Transverse colon (tissue), 4 donors: Measurements from ENCODE around the gene UNC5B. TPM values are rescaled to one million over a fixed set of nuclear protein-coding genes. Genes with fewer than 3 reads are reported as not detected.

ENCODE experiments used
- DNase-seq: peaks from one replicate; pipeline ENCODE4 v3.0.0-alpha.2; 2019
- H3K27ac ChIP-seq, 4 donors: fragments of 200-600 bp; sonication (generic); 2 replicates each; pipeline ENCODE4 v1.5.1; 2016 to 2018; ENCODE audit warnings: inconsistent platforms in 4 of 4
- H3K27me3 ChIP-seq: fragments of 200-600 bp; sonication (generic); 2 replicates; pipeline ENCODE4 v1.5.1; 2017; ENCODE audit warnings: inconsistent platforms
- H3K36me3 ChIP-seq, 4 donors: fragments of 200-600 bp; sonication (generic); 2 replicates each; pipeline ENCODE4 v1.5.1; 2017 to 2019; ENCODE audit warnings: inconsistent platforms in 4 of 4
- H3K4me1 ChIP-seq, 4 donors: fragments of 200-600 bp; sonication (generic); 2 replicates each; pipeline ENCODE4 v1.5.1; 2017 to 2020; ENCODE audit warnings: inconsistent platforms in 4 of 4
- H3K4me3 ChIP-seq, 4 donors: fragments of 200-600 bp; sonication (generic); 1 replicate in 1 of 4; 2 replicates in 3 of 4; pipeline versions ENCODE4 v1.5.1 to v1.6.1; 2017 to 2019; ENCODE audit warnings: inconsistent platforms in 4 of 4
- H3K9me3 ChIP-seq, 2 donors: fragments of 200-600 bp; sonication (generic); 2 replicates each; pipeline ENCODE4 v1.5.1; 2017 to 2019; ENCODE audit warnings: inconsistent platforms in 2 of 2
- EP300 ChIP-seq: sonication (generic); formaldehyde crosslinking; IDR thresholded peaks from one replicate; pipeline ENCODE4 v1.6.1; 2017; ENCODE audit warnings: antibody characterized with exemption, low read depth
- POLR2A ChIP-seq: fragments of 450-650 bp; IDR thresholded peaks from one replicate; pipeline ENCODE4 v1.6.1; 2016; ENCODE audit warnings: antibody characterized with exemption, mild to moderate bottlenecking, moderate library complexity
- POLR2AphosphoS5 ChIP-seq, 3 donors: sonication (generic); formaldehyde crosslinking; IDR thresholded peaks; one replicate each; pipeline ENCODE4 v1.6.1; 2016; ENCODE audit warnings: antibody characterized with exemption in 3 of 3
- WGBS, 2 donors: methylation state at CpG; one replicate each; pipeline ENCODE4 v1.1.5; 2018; ENCODE audit warnings: low coverage in 1 of 2; 5-methylcytosine and 5-hydroxymethylcytosine counted together
- in situ Hi-C, 4 donors: fragments of 200-750 bp; cut with MboI; loops; one replicate each; pipeline versions ENCODE4 v1.15.0 to v1.15.1; 2017; ENCODE audit warnings: low sequenced_read_pairs in 3 of 4, low pct_ligation_motif_present in 1 of 4, low pct_unique_long_range_greater_than_20kb in 1 of 4
- intact Hi-C: fragments of 100-400 bp; cut with DNase I; formaldehyde crosslinking; loops from one replicate; pipeline ENCODE4 v1.15.1; 2023; ENCODE audit warnings: low total_unique reads
- total RNA-seq, 4 donors: library from RNA; depleted of rRNA; stranded (reverse); fragments of >200 nt; gene quantifications; one replicate each; pipeline ENCODE4 v1.1.0, GENCODE V29; 2016
- TF ChIP-seq, protein P1 (sequence below), 5 experiments: fragments of 200-600 bp in 3 of 5; fragments of 450-650 bp in 2 of 5; sonication (generic) in 3 of 5; IDR thresholded peaks; 1 replicate in 2 of 5; 2 replicates in 3 of 5; pipeline ENCODE4 v1.5.1; 2016 to 2017; ENCODE audit warnings: antibody characterized with exemption in 5 of 5, inconsistent platforms in 3 of 5, mild to moderate bottlenecking in 2 of 5, moderate library complexity in 1 of 5

The UNC5B gene
- total RNA-seq, 4 donors from 2014 or later: 12.3 to 74.1 (median 41.2) TPM

DNA sequence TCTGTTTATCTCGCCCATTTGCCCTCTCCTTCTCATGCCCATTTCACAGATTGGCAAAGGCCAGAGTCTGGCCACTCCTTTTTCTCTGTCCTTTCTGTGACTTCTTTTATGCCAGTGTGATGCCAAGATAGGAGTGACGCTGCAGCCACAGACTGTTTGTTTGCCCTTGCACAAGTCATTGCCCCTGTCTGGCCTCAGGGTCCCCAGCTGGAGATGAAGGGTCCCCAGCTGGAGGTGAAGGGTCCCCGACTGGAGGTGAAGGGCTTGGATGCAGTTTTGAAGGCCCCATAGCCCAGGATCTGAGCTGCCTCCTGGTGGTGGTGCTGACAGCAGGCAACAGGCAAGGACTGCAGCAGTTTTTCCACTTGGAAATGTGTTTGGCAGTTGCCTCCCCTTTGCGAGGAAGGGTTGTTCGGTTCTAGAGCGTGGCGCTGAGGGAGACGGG, 55.9 kb downstream of the UNC5B start:
- Histone ChIP-seq H3K4me1 (peaks cover 10 to 24% (median 16%) of the 10 kb centered on the region in 4 donors), H3K9me3 (no peaks in the 10 kb centered on the region), H3K36me3 (no peaks in the 10 kb centered on the region), H3K27ac (no peak overlapping the region), H3K27me3 (no peaks in the 10 kb centered on the region), H3K4me3 (no peak overlapping the region)
- 63 to 76% methylated on average over 2 to 8 of the region's 8 CpGs for WGBS, 2 donors
- intact Hi-C loops: no loop called here
- in situ Hi-C loops: no loop called here
- no peak for DNase-seq
- TF ChIP-seq, protein P1, sequence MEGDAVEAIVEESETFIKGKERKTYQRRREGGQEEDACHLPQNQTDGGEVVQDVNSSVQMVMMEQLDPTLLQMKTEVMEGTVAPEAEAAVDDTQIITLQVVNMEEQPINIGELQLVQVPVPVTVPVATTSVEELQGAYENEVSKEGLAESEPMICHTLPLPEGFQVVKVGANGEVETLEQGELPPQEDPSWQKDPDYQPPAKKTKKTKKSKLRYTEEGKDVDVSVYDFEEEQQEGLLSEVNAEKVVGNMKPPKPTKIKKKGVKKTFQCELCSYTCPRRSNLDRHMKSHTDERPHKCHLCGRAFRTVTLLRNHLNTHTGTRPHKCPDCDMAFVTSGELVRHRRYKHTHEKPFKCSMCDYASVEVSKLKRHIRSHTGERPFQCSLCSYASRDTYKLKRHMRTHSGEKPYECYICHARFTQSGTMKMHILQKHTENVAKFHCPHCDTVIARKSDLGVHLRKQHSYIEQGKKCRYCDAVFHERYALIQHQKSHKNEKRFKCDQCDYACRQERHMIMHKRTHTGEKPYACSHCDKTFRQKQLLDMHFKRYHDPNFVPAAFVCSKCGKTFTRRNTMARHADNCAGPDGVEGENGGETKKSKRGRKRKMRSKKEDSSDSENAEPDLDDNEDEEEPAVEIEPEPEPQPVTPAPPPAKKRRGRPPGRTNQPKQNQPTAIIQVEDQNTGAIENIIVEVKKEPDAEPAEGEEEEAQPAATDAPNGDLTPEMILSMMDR (IDR thresholded peaks at IDR 0.05): peak; percentile 30 to 60 (median 38)
- no peak for TF ChIP-seq EP300
- no peak for TF ChIP-seq POLR2AphosphoS5 (IDR thresholded peaks at IDR 0.05)

DNA sequence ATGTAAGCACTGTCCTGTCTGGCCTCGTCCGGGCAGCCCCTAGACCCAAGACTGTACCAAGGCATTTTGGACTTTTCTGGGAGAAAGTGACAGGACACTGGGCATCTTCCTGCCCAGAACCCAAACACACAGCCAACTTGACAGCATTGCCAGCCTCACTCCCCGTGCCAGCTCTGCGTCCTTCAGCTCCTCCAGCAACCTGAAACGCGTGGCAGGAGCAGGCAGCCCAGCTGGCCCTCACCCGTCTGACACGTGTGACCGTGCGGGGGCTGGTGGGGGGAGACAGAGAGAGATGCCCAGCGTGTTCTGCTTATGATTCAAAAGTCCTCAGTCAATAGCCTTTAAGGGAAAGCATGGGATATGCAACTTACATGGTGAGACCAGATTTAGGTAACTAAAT, 56.4 kb downstream of the UNC5B start:
- intact Hi-C loops: no loop called here
- no peak overlapping the region for H3K27ac ChIP-seq
- H3K9me3 ChIP-seq: no peaks in the 10 kb centered on the region
- no peaks in the 10 kb centered on the region for H3K36me3 ChIP-seq
- H3K4me1 ChIP-seq: peaks cover 7 to 21% (median 15%) of the 10 kb centered on the region in 4 donors
- TF ChIP-seq POLR2AphosphoS5 (IDR thresholded peaks at IDR 0.05) (no peak), POLR2A (no peak), EP300 (no peak)
- TF ChIP-seq, protein P1 (IDR thresholded peaks at IDR 0.05): no peak
- H3K4me3 ChIP-seq: no peak overlapping the region
- in situ Hi-C loops: no loop called here
- no peaks in the 10 kb centered on the region for H3K27me3 ChIP-seq
- 66% methylated on average over 11 of the region's 11 CpGs; no CpG with 5 or more reads in 1 of the 2 donors for WGBS, 2 donors
- DNase-seq: no peak

DNA sequence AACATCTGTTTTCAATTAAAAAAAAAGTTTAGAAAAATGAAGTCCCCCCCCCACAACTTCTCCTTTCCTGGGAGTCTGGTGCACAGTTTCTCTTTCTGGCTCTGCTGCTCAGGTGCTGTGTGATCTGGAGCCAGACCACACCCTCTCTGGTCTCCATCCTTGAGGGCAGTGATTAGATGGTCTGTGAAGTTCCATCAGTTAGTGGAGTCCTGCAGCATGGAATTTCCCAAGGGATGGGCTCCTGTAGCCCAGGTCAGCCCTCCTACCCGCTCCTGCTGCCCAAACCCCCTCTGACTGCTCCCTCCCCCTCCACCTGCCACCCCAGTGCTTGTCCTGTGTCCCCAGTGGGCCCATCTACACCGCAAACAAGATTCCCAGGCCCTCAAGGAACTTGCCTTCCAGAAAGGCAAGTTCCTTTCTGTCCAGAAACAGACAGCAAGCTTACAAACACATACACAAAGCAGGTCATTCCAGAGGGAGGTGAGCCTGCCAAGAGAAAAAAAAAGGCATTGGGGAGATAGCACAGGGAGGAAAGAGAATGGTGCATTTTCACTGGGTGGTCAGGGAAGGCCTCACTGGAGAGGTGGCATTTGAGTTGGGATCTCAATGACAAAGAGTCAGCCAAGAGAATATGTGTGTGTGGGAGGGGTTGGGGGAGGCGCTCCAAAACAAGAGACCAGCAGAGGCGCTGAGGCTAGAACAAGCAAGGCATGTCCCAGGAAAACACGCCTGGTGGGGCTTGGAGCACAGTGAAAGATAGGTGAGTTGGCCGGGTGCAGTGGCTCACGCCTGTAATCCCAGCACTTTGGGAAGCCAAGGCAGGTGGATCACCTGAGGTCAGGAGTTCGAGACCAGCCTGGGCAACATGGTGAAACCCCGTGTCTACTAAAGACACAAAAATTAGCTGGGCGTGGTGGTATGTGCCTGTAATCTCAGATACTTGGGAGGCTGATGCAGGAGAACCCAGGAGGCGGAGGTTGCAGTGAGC, 57.2 kb downstream of the UNC5B start:
- H3K27ac ChIP-seq: peak overlapping the region in 1 of 4 donors; percentile 26
- in situ Hi-C loops (loop anchor here in 1 of 4 donors (10.0 kb wide), 1 partner anchor 345 kb away; no protein-coding TSS in a partner anchor), intact Hi-C loops (no loop called here)
- 58 to 74% methylated on average over 4 to 11 of the region's 11 CpGs for WGBS, 2 donors
- H3K36me3 ChIP-seq: no peaks in the 10 kb centered on the region
- no peak overlapping the region for H3K4me3 ChIP-seq
- H3K9me3 ChIP-seq: no peaks in the 10 kb centered on the region
- TF ChIP-seq POLR2A: no peak
- TF ChIP-seq EP300: no peak
- TF ChIP-seq, protein P1 (IDR thresholded peaks at IDR 0.05): no peak
- no peak for TF ChIP-seq POLR2AphosphoS5 (IDR thresholded peaks at IDR 0.05)
- H3K4me1 ChIP-seq: peaks cover 7 to 21% (median 15%) of the 10 kb centered on the region in 4 donors
- no peaks in the 10 kb centered on the region for H3K27me3 ChIP-seq
- no peak for DNase-seq
